MM.1S (cell line): ENCODE results near the gene PRR5.

ENCODE experiments used
- CTCF ChIP-seq: fragments of 300-600 bp; sonication (generic); IDR thresholded peaks from 2 replicates; pipeline ENCODE4 v1.5.1; 2016; ENCODE audit warnings: antibody characterized with exemption, low read length, mixed read lengths
- EZH2 ChIP-seq: fragments of 300-600 bp; sonication (generic); optimal IDR thresholded peaks from 2 replicates; pipeline ENCODE3; 2017; ENCODE audit warnings: low read depth, mild to moderate bottlenecking, antibody characterized with exemption, low read length, mixed read lengths
- EZH2phosphoT487 ChIP-seq: fragments of 300-600 bp; sonication (generic); IDR thresholded peaks from 2 replicates; pipeline ENCODE4 v1.6.1; 2018; ENCODE audit warnings: antibody characterized with exemption, low read length

- TF ChIP-seq CTCF (no peak), EZH2 (no peak), EZH2phosphoT487 (no peak)
These were observed 34.2 kb upstream of the PRR5 start for GRCh38 chr22:44667829-44668189.
